OCI-LY7 (cell line): ENCODE results near the gene NCAN. TPM values are rescaled to one million over a fixed set of nuclear protein-coding genes. Genes with fewer than 3 reads are reported as not detected.

Experiments used
- BruUV-seq: library from RNA; stranded (reverse); fragments of 400-500 nt; replicated peaks from 2 replicates; lab custom pipeline; 2021; lab: Mats Ljungman, UMichigan
- CTCF ChIA-PET: fragments of 300-600 bp; sonication (Branson Sonifier 250); formaldehyde crosslinking; loops from one replicate; lab custom pipeline; 2022; ENCODE audit warnings: antibody characterized with exemption; ENCODE audit not compliant: unreplicated experiment; lab: Charles Lee
- POLR2A ChIA-PET: fragments of 300-600 bp; sonication (Branson Sonifier 250); formaldehyde crosslinking; loops from one replicate; lab custom pipeline; 2022; ENCODE audit warnings: antibody characterized with exemption; lab: Charles Lee
- DNase-seq: peaks from one replicate; pipeline ENCODE4 v3.0.0-alpha.2; 2015; ENCODE audit warnings: low spot score
- H2AFZ ChIP-seq: fragments of 200-600 bp; sonication (generic), shearing (Covaris generic); 2 replicates; pipeline ENCODE4 v1.6.1; 2014; ENCODE audit warnings: mild to moderate bottlenecking, antibody characterized with exemption, low read length, moderate library complexity
- H3K27ac ChIP-seq: fragments of 200-600 bp; sonication (generic); 2 replicates; pipeline ENCODE4 v1.5.1; 2014; ENCODE audit warnings: mixed run types, low read depth, mild to moderate bottlenecking, moderate library complexity, low read length, inconsistent platforms; ENCODE audit not compliant: poor library complexity, severe bottlenecking
- H3K36me3 ChIP-seq: fragments of 200-600 bp; sonication (generic); 2 replicates; pipeline ENCODE4 v1.6.1; 2014; ENCODE audit warnings: mild to moderate bottlenecking, antibody characterized with exemption, low read length, moderate library complexity, mixed read lengths; ENCODE audit not compliant: insufficient read depth
- H3K4me1 ChIP-seq: fragments of 200-600 bp; sonication (generic); 2 replicates; pipeline ENCODE4 v1.5.1; 2014; ENCODE audit warnings: mild to moderate bottlenecking, low read length; ENCODE audit not compliant: insufficient read depth, poor library complexity, severe bottlenecking
- H3K4me2 ChIP-seq: fragments of 200-600 bp; sonication (generic); 2 replicates; pipeline ENCODE4 v1.6.1; 2014; ENCODE audit warnings: mild to moderate bottlenecking, low read length
- H3K4me3 ChIP-seq: fragments of 200-600 bp; sonication (generic); 2 replicates; pipeline ENCODE4 v1.5.1; 2014; ENCODE audit warnings: mild to moderate bottlenecking, low read depth, low read length; ENCODE audit not compliant: poor library complexity, severe bottlenecking
- H3K79me2 ChIP-seq: fragments of 200-600 bp; sonication (generic); 2 replicates; pipeline ENCODE4 v1.6.1; 2016; ENCODE audit warnings: low read depth, mild to moderate bottlenecking, low read length, moderate library complexity, mixed read lengths; ENCODE audit not compliant: insufficient read depth
- H3K9me2 ChIP-seq: fragments of 200-600 bp; sonication (generic); 2 replicates; pipeline ENCODE4 v1.6.1; 2016; ENCODE audit warnings: mild to moderate bottlenecking, low read length, mixed read lengths; ENCODE audit not compliant: insufficient read depth
- H3K9me3 ChIP-seq: fragments of 200-600 bp; sonication (generic); 2 replicates; pipeline ENCODE4 v1.6.1; 2014; ENCODE audit warnings: mild to moderate bottlenecking, mixed run types, low read length, mixed read lengths
- H4K20me1 ChIP-seq: fragments of 200-600 bp; sonication (generic); 2 replicates; pipeline ENCODE4 v1.6.1; 2014; ENCODE audit warnings: mild to moderate bottlenecking, antibody characterized with exemption, low read length, moderate library complexity, mixed read lengths; ENCODE audit not compliant: insufficient read depth
- EZH2phosphoT487 ChIP-seq: fragments of 200-600 bp; sonication (generic); IDR thresholded peaks from 2 replicates; pipeline ENCODE4 v1.6.1; 2018; ENCODE audit warnings: low read depth, borderline replicate concordance, mild to moderate bottlenecking, mixed run types, antibody characterized with exemption, low read length, moderate library complexity, mixed read lengths
- intact Hi-C: fragments of 100-400 bp; cut with micrococcal nuclease; formaldehyde crosslinking; loops from one replicate; pipeline ENCODE4 v1.10.0; 2022; ENCODE audit not compliant: unreplicated experiment
- total RNA-seq, 2 experiments: library from RNA; depleted of rRNA in 1 of 2; stranded (reverse); fragments of >200 nt in 1 of 2; shearing (Covaris generic) in 1 of 2; gene quantifications; 2 replicates each; pipeline ENCODE4 v1.2.3, GENCODE V29; 2014 to 2022
- TF ChIP-seq, protein P1 (sequence below): fragments of 200-600 bp; sonication (generic); conservative IDR thresholded peaks from 2 replicates; pipeline ENCODE4 v1.5.1; 2014; ENCODE audit warnings: mild to moderate bottlenecking, antibody characterized with exemption, low read length, moderate library complexity, mixed read lengths

NCAN gene
- total RNA-seq, 2 experiments from 2014 or later: not detected

DNA sequence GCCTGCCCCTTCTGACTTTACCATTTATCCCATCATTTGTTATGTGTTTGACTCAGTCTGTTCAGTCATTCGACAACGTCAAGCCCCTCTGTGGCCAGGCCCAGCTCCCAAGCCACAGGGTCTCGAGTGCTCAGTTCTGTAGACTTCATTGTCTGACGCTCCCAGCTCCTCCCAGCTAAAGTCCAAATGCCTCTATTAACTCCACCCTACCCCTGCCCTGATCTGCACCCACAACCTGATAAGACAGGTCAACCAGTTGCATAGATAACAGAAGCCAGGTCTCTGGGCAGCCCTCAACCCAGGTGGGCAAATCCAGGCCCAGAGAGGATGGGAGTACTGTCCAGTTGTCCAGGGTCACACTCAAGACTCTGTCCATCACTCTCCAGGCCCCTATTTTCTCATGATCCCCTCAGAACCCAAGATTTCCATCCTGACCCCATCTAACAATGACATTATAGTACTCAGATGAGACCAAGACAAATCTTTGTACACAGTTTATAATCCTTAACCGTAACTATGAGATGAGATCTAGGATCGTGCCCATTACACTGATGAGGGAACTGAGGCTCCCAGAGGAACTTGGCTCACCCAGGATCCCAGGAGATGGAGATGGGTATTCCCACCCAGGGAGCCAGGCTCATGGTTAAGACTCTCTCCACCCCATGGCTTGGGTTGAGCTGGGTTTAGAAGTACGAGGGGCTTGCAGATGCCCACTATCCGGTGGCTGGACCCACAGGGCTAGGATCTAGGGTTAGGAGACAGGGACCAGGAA is 60.3 kb downstream of the NCAN start:
- Histone ChIP-seq H3K79me2 (no peaks in the 10 kb centered on the region), H3K27ac (no peak overlapping the region), H3K9me3 (no peaks in the 10 kb centered on the region), H2AFZ (no peak overlapping the region), H3K4me3 (no peak overlapping the region), H4K20me1 (no peaks in the 10 kb centered on the region), H3K4me1 (no peaks in the 10 kb centered on the region), H3K4me2 (no peak overlapping the region), H3K36me3 (peaks cover 19% of the 10 kb centered on the region), H3K9me2 (no peaks in the 10 kb centered on the region)
- no peak for DNase-seq
- intact Hi-C loops: no loop called here
- no TSS peak for BruUV-seq
- no peak for TF ChIP-seq EZH2phosphoT487
- TF ChIP-seq, protein P1, sequence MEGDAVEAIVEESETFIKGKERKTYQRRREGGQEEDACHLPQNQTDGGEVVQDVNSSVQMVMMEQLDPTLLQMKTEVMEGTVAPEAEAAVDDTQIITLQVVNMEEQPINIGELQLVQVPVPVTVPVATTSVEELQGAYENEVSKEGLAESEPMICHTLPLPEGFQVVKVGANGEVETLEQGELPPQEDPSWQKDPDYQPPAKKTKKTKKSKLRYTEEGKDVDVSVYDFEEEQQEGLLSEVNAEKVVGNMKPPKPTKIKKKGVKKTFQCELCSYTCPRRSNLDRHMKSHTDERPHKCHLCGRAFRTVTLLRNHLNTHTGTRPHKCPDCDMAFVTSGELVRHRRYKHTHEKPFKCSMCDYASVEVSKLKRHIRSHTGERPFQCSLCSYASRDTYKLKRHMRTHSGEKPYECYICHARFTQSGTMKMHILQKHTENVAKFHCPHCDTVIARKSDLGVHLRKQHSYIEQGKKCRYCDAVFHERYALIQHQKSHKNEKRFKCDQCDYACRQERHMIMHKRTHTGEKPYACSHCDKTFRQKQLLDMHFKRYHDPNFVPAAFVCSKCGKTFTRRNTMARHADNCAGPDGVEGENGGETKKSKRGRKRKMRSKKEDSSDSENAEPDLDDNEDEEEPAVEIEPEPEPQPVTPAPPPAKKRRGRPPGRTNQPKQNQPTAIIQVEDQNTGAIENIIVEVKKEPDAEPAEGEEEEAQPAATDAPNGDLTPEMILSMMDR: no peak
- ChIA-PET POLR2A (no interaction called here), CTCF (no interaction called here)

DNA sequence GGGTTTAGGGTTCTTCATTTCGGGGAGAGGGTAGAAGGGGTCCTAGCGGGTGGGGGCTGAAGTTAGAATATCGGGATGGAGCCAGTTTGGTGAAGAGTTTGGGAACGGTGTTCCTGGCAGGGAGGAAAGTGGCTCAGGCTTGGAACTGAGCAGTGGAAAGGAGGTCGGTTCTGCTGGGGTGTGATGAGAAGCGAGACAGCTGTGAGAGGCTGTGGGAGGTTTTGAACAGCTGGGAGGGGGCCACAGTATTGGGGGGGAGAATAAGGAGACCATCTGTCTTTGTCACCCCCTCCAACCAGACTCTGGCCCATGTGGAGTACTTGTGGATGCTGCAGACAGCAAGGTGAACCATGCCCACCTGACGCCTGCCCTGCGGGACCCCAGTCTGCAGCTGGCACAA is 62.4 kb downstream of the NCAN start:
- intact Hi-C loops: no loop called here
- H3K27ac ChIP-seq: no peak overlapping the region
- no peaks in the 10 kb centered on the region for H4K20me1 ChIP-seq
- no peak overlapping the region for H2AFZ ChIP-seq
- no peak for TF ChIP-seq EZH2phosphoT487
- TF ChIP-seq, protein P1: no peak
- no peaks in the 10 kb centered on the region for H3K4me1 ChIP-seq
- no peak overlapping the region for H3K4me3 ChIP-seq
- BruUV-seq: no TSS peak
- CTCF ChIA-PET: no interaction called here
- no peak overlapping the region for H3K4me2 ChIP-seq
- no peaks in the 10 kb centered on the region for H3K9me3 ChIP-seq
- peaks cover 40% of the 10 kb centered on the region for H3K36me3 ChIP-seq
- no peaks in the 10 kb centered on the region for H3K79me2 ChIP-seq
- H3K9me2 ChIP-seq: no peaks in the 10 kb centered on the region
- POLR2A ChIA-PET: no interaction called here
- DNase-seq: no peak
